Measurements from ENCODE around the gene SELENON. TPM values are rescaled to one million over a fixed set of nuclear protein-coding genes. Genes with fewer than 3 reads are reported as not detected.

Gene SELENON
- total RNA-seq, 1 experiment from 2014 or later: 57.2 TPM

GRCh38 chr1:25858494-25858893 lies 58.5 kb downstream of the SELENON start:
- intact Hi-C loops (cut with micrococcal nuclease; ENCODE audit: unreplicated experiment): no loop called here
- TF ChIP-seq POLR2AphosphoS5 (IDR thresholded peaks at IDR 0.05; ENCODE audit: low read depth, low read length) (no peak), REST (IDR thresholded peaks at IDR 0.05; ENCODE audit: insufficient read depth in 1 of 2, low read depth in 2 of 2, low read length in 1 of 2) (no peak), TCF7L2 (IDR thresholded peaks at IDR 0.05; ENCODE audit: low read depth, low read length) (no peak), CTCF (IDR thresholded peaks at IDR 0.05) (no peak), SIN3A (IDR thresholded peaks at IDR 0.05; ENCODE audit: borderline replicate concordance, insufficient read depth, low read depth, low read length) (no peak)
- H3K36me3 ChIP-seq (ENCODE audit: control insufficient read depth, insufficient read depth, low read length): no peaks in the 10 kb centered on the region; the same call in 1 of the 2 replicates
- peak; percentile 2; the same call in 1 of the 2 replicates for ATAC-seq
- no peak for DNase-seq (ENCODE audit: low read depth, low spot score)
- BruUV-seq (replicated peaks): TSS peak; percentile 76
- H3K4me3 ChIP-seq (ENCODE audit: low read depth in 2 of 2, low read length in 2 of 2): peak overlapping the region; percentile 64 to 74
- H3K27me3 ChIP-seq (ENCODE audit: control insufficient read depth, insufficient read depth, low read length): no peaks in the 10 kb centered on the region
- H3K27ac ChIP-seq (ENCODE audit: low read length): peak overlapping the region; percentile 76
- in situ Hi-C loops (cut with HindIII; ENCODE audit: low pct_unique_long_range_greater_than_20kb, low sequenced_read_pairs): no loop called here
- CTCF ChIA-PET: no interaction called here
- POLR2A ChIA-PET: no interaction called here
- peaks cover 15% of the 10 kb centered on the region; the same call in 1 of the 2 replicates for H3K4me1 ChIP-seq (ENCODE audit: control insufficient read depth, insufficient read depth, low read length)
- no peaks in the 10 kb centered on the region for H3K9me3 ChIP-seq (ENCODE audit: control insufficient read depth, insufficient read depth, low read depth, low read length)

- CTCF ChIA-PET: interaction anchor here (0.8 kb wide), 1 partner anchor 36 kb away, joined by 3 read pairs; no protein-coding TSS in a partner anchor
Measured at GRCh38 chr1:25858906-25859789, 59.2 kb downstream of the SELENON start, which contains the start of gene AUNIP. AUNIP (minus strand) TSS chr1:25859457; CDS start chr1:25859357, 100 bp downstream.

More at GRCh38 chr1:25858906-25859789, 59.2 kb downstream of the SELENON start, which contains the start of gene AUNIP:
- Histone ChIP-seq H3K9me3 (ENCODE audit: control insufficient read depth, insufficient read depth, low read depth, low read length) (no peaks in the 10 kb centered on the region), H3K36me3 (ENCODE audit: control insufficient read depth, insufficient read depth, low read length) (no peaks in the 10 kb centered on the region; the same call in 1 of the 2 replicates), H3K27ac (ENCODE audit: low read length) (peak within 1 kb of the TSS; percentile 98), H3K4me1 (ENCODE audit: control insufficient read depth, insufficient read depth, low read length) (peaks cover 15% of the 10 kb centered on the region; the same call in 1 of the 2 replicates), H3K27me3 (ENCODE audit: control insufficient read depth, insufficient read depth, low read length) (no peaks in the 10 kb centered on the region), H3K4me3 (ENCODE audit: low read depth in 2 of 2, low read length in 2 of 2) (peak within 1 kb of the TSS; percentile 64 to 74)
- DNase-seq (ENCODE audit: low read depth, low spot score) (peak; percentile 42), ATAC-seq (peak; percentile 92)
- intact Hi-C loops (cut with micrococcal nuclease; ENCODE audit: unreplicated experiment) (no loop called here), in situ Hi-C loops (cut with HindIII; ENCODE audit: low pct_unique_long_range_greater_than_20kb, low sequenced_read_pairs) (no loop called here)
- TF ChIP-seq SIN3A (IDR thresholded peaks at IDR 0.05; ENCODE audit: borderline replicate concordance, insufficient read depth, low read depth, low read length) (peak; percentile 97; the same call in 1 of the 2 replicates), POLR2AphosphoS5 (IDR thresholded peaks at IDR 0.05; ENCODE audit: low read depth, low read length) (peak; percentile 94), CTCF (IDR thresholded peaks at IDR 0.05) (no peak), REST (IDR thresholded peaks at IDR 0.05; ENCODE audit: insufficient read depth in 1 of 2, low read depth in 2 of 2, low read length in 1 of 2) (no peak), TCF7L2 (IDR thresholded peaks at IDR 0.05; ENCODE audit: low read depth, low read length) (peak; percentile 65)
- POLR2A ChIA-PET: no interaction called here
- no TSS peak for BruUV-seq (replicated peaks)
